ENCODE measurements around the gene PLA2G3. TPM values are rescaled to one million over a fixed set of nuclear protein-coding genes. Genes with fewer than 3 reads are reported as not detected.

The PLA2G3 gene
- total and polyA plus RNA-seq, 2 of the 13 experiments (the other 11 are each of a cell fraction or from before 2014, with no cell fraction given), result 0.12 to 0.42 TPM

GRCh38 chr22:31148488-31148887 is 8.2 kb upstream of the PLA2G3 start:
- Histone ChIP-seq H3K27ac (ENCODE audit: extremely low read length, insufficient read depth, low read length) (no peak overlapping the region), H3K9ac (ENCODE audit: insufficient read depth, low read depth, low read length) (no peak overlapping the region)

More at GRCh38 chr22:31148488-31148887, 8.2 kb upstream of the PLA2G3 start:
- Histone ChIP-seq H3K4me3 (replicated peaks in 1 of 3; ENCODE audit: insufficient read depth in 1 of 3, low read depth in 2 of 3, low read length in 3 of 3) (no peak overlapping the region), H3K79me2 (ENCODE audit: insufficient read depth, low read length) (no peaks in the 10 kb centered on the region), H3K9me3 (ENCODE audit: low read length) (no peaks in the 10 kb centered on the region), H3K4me1 (ENCODE audit: insufficient read depth, low read length) (peaks cover 27% of the 10 kb centered on the region), H3K27me3 (ENCODE audit: control insufficient read depth in 1 of 2, insufficient read depth in 2 of 2, low read length in 2 of 2) (peaks cover 4 to 5% of the 10 kb centered on the region in 2 experiments; a peak in 3 of 5 replicates), H3K4me2 (ENCODE audit: low read depth, low read length) (no peak overlapping the region), H2AFZ (ENCODE audit: low read length) (no peak overlapping the region), H3K36me3 (replicated peaks in 1 of 2; ENCODE audit: control insufficient read depth in 1 of 2, insufficient read depth in 2 of 2, low read length in 2 of 2) (no peaks in the 10 kb centered on the region), H4K20me1 (ENCODE audit: insufficient read depth, low read length) (no peaks in the 10 kb centered on the region)
- DNase-seq (ENCODE audit: low spot score), result no peak
- WGBS (ENCODE audit: low lambda C conversion rate), result 7% methylated on average over 1 of the region's 1 CpG
- no TSS peak for BruUV-seq (replicated peaks)
- ChIA-PET CTCF (ENCODE audit: low intra/inter-chr PET ratio, low total read pairs) (interaction anchor here (1.1 to 3.0 kb wide), 4 partner anchors 41 to 228 kb away, joined by 3 to 32 read pairs (median 16); partner anchors contain the start of gene SELENOM), POLR2A (no interaction called here)
- no peak for FAIRE-seq
- no peak for TF ChIP-seq THAP7 (CRISPR knock-in tag; IDR thresholded peaks at IDR 0.05)
- TF ChIP-seq KDM1A (CRISPR knock-in tag; IDR thresholded peaks at IDR 0.05), result no peak
- TF ChIP-seq RCOR2 (CRISPR knock-in tag; IDR thresholded peaks at IDR 0.05), result no peak
- no peak for TF ChIP-seq MLLT10 (CRISPR knock-in tag; IDR thresholded peaks at IDR 0.05)
- no peak for TF ChIP-seq ZC3H4 (CRISPR knock-in tag; IDR thresholded peaks at IDR 0.05; ENCODE audit: borderline replicate concordance)
- no peak for TF ChIP-seq IRX3 (CRISPR knock-in tag; IDR thresholded peaks at IDR 0.05; ENCODE audit: borderline replicate concordance, low read depth)
- TF ChIP-seq TCF12 (IDR thresholded peaks at IDR 0.05), result no peak
- no peak for TF ChIP-seq TCF12 (CRISPR knock-in tag; IDR thresholded peaks at IDR 0.05)
- no peak for TF ChIP-seq YEATS2 (CRISPR knock-in tag; IDR thresholded peaks at IDR 0.05; ENCODE audit: borderline replicate concordance)
- no peak for TF ChIP-seq ISX (CRISPR knock-in tag; conservative IDR thresholded peaks at IDR 0.05)
- TF ChIP-seq ZBTB37 (CRISPR knock-in tag; IDR thresholded peaks at IDR 0.05), result no peak
- no peak for TF ChIP-seq KAT2B (IDR thresholded peaks at IDR 0.05; ENCODE audit: borderline replicate concordance, low read depth, low read length)
- no peak; the same call in 2 of the 3 replicates for ATAC-seq
- in situ Hi-C loops (cut with HindIII; ENCODE audit: extremely low pct_ligation_motif_present, low pct_unique_long_range_greater_than_20kb), result loop anchor here (10.0 kb wide), 1 partner anchor 184 kb away; the partner anchor contains the start of genes MORC2 and TUG1
- intact Hi-C loops (cut with micrococcal nuclease; ENCODE audit: unreplicated experiment), result no loop called here
